HuH-7 (cell line): ENCODE measurements around the gene LAPTM4A.

Experiments
- DNase-seq: peaks from one replicate; pipeline ENCODE4 v3.0.0; 2011; ENCODE audit warnings: low spot score

The LAPTM4A gene

DNA sequence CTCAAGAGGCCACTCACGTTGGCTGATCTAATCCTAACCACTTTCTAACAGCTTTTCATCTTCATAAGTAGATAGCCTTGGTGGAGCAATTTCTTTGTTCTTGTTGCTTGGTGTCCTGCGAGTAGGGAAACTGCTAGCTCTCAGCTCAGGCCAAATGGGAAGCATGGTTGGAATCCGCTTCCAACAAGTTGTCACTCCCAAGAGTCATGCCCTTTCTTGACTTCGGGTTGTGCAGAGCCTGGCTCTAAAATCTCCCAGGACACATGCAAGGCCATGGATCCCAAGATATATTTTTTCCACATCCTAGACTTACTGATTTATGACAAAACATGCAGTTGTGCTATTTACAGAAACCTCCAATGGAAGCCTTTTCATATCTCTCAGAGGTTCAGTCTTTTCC, 31.7 kb downstream of the LAPTM4A start:
- DNase-seq = no peak

DNA sequence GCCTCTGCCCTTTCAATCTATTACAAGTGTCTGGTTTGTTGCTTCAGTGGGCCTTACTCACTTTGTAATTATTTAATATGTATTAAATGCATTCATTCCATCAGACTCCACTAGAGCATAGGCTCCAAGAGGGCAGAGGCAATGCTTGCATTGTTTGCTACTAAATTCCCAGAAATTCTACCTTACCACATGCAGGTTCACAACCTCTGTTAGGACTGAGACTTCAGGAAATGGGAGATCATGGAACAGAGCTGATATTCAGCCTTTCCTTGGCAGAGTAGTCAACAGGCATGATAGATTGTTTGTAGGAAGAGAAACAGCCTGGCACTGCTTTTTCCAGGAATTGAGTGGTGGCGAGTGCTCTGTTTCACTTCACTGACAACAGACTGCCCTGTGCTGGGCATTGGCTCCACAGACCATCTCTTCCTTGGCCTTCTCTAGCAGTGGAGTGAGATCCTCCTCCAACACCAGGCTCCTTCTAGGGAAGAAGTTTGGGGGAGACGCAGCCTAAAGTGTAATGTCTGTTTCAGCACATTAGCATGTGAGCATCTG, 32.8 kb downstream of the LAPTM4A start:
- DNase-seq = no peak

DNA sequence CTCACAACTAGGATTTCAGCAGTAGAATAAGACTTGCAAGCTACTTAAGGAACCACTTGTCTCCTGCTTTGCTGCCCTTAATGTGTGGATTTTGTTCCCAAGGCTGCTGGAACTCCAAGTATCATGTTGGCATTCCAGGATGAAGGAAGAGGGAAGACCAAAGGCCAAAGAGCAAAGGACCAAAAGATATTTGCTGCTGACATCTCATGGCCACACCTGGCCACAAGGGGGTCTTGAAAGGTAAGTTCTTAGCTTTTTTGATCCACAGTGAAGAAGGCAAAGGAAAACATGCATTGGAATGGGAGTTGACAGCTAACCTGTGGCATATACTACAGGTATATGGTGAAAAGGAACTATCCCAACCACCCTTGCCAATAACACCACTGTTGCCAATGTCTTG, 35.1 kb downstream of the LAPTM4A start:
- DNase-seq = no peak

GRCh38 chr2:20015482-20016083, 35.8 kb downstream of the LAPTM4A start:
- peak; percentile 65 for DNase-seq

DNA sequence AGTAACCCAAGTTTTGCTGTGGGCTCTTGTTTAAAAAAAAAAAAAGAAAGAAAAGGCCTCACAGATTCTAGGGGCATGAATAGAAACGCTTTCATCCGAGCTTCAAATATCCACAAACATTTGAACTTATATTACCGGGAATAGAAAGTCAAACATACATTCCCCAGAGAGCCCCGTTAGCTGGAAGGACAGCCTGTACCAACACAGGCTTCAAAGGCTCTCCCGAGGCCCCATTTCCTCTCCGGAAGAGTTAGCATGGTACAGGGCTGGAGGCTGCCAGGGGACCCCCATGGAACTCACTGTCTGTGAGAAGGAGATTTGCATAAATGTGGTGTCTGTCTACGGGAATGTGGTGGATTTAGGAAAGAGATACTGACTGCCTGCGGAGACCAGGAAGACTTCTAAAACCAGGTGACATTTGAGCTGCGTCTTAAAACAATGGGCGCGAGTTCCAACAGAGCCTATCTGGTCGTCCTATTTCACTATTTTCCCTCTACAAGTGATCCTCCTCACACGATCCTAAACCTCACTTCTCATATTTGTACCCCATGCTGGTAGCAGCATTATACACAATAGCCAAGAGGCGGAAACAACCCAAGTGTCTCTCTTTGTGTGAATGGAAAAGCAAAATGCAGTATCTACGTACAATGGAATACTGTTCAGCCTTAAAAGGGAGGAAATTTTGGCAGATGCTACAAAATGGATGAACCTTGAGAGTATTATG, 38.1 kb downstream of the LAPTM4A start:
- DNase-seq = no peak

DNA sequence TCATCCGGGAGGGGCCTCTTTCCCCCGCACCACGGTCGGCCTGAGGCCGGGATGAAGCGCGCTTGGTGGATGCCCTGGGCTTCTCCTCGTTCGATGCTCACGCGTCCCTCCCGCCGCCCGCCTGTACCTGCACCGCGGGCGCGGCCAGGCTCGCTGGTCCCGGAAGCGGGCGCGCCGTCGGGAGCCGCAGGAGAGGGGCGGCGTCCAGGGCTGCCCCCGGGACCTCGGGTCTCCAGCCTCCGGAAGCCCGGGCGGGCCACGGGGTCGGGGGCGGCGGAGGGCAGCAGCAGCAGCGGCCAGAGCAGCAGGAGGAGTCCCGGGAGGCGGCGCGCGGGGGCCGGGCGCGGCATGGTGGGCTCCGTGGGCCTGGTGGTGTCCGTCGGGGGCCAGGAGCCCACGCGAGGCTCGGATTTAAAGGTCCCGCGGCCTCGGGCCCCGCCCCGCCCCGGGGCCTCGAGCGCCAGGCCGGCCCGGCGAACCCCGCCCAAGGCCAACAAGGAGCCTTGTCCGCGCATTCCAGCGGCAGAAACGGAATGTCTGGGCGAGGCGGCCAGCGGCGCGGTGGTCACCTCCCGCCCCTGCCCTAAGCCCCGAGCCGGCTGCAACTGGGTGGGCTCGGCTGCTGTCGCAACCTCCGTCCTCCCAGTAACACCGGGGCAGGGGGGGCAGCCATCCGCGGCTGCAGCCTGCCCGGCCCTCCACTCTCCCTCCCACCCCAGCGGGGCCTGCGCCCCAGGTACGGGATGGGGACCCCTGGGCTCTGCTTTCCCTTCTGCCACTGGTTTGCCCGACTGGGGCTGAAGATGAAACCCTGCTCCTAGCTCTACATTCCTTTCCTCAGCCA, 38.9 kb downstream of the LAPTM4A start, which contains the start of gene MATN3:
MATN3 (minus strand) TSS at position 387 of the 844 bp plus-strand sequence; CDS start at position 350, 37 bp downstream.
- peak; percentile 71 for DNase-seq

- DNase-seq = no peak
These were observed 39.5 kb downstream of the LAPTM4A start for GRCh38 chr2:20012032-20012281.

GRCh38 chr2:20011276-20012031, 40.0 kb downstream of the LAPTM4A start:
- no peak for DNase-seq

- peak; percentile 30 for DNase-seq
These were observed 42.7 kb downstream of the LAPTM4A start for GRCh38 chr2:20008703-20009102.

GRCh38 chr2:20005891-20006470, 45.4 kb downstream of the LAPTM4A start:
- DNase-seq = no peak

- no peak for DNase-seq
These were observed 46.3 kb downstream of the LAPTM4A start for GRCh38 chr2:20005067-20005627.

- no peak for DNase-seq
These were observed 50.0 kb downstream of the LAPTM4A start for GRCh38 chr2:20001361-20001863.

DNA sequence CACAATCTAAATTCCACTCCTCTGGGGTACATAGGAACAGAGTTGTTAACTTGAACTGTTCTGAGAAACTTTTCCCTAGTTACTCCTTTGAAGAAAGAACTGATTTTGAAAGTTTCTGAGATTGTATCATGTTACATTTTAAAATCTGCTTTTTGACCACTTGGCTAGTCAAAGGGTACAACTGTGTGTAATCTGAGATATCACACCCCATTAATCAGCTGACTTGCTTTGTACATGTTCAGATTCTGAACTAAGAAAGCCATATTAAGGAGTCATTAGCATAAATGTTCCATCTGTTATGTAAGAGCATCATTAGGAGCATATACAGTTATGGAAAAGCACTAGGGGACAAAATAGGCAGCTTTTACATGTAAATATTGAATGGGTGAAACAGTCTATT, 57.7 kb downstream of the LAPTM4A start:
- DNase-seq = no peak

DNA sequence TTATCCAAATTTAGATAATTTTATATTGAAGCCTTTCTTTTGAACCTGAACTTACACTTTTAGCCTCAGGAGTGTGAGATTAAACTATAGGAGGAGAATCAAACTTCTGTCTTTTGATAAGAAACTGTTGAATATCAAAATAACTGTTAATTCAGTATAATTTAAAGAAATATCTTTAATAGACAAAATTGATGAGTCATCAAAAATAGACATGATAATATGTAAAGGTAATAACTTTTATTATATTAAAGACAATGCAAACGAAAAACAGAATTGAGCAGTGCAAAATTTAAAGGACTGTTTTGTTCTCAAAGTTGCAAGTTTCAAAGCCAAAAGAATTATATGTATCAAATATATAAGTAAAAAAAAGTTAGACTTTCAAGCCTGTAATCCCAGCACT, 59.5 kb downstream of the LAPTM4A start:
- no peak for DNase-seq

GRCh38 chr2:19990416-19990728, 61.1 kb downstream of the LAPTM4A start:
- DNase-seq = no peak

- DNase-seq = peak; percentile 90
These were observed 61.6 kb downstream of the LAPTM4A start, which contains the start of gene WDR35 for GRCh38 chr2:19989667-19990415. Gene WDR35, minus strand, starts transcription at chr2:19990105. Its CDS starts 90 bp downstream, at chr2:19990015.

DNA sequence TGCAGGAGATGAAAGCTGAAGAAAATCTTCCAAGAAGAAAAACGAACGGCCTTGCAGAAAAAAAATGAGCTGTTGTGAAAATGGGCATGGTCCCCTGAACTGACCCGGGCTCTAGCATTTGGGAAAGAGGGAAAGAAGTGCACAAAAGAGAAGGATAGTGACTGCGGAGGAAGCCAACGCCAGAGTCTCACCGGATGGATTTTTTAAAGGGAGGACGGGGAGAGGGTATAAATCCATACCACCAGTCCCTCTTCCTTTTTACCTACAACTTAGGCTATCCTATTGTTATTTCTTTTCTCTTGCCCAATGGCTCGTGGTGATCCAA, 62.1 kb downstream of the LAPTM4A start:
- DNase-seq = no peak

- DNase-seq = no peak
These were observed 62.8 kb downstream of the LAPTM4A start for GRCh38 chr2:19988600-19988999.

DNA sequence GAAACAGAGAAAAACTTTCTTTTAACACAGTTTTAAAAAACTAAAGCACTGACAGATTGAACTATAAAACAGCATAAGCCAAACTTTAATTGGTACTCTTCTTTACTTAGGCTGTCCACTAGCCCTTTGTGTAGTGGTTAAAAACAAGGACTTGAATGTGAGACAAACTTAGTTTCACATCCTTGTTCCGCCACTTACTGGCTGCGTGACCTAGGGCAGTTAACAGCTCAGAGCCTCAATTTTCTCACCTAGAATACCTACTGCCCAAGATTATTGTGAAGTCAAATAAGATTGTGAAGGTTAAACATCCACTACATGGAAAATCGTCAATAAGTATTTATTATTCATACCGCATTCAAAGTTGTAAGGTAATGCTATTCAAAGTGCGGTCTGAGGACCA, 63.5 kb downstream of the LAPTM4A start:
- DNase-seq = no peak
